Gastrocnemius medialis (tissue), 4 donors: Measurements from ENCODE around the gene CLSTN1.

Source experiments
- POLR2A ChIP-seq, 2 donors: fragments of 450-650 bp; IDR thresholded peaks; one replicate each; pipeline ENCODE4 v1.6.1; 2017; ENCODE audit warnings: antibody characterized with exemption in 2 of 2, mild to moderate bottlenecking in 2 of 2, moderate library complexity in 2 of 2
- TF ChIP-seq, protein P1 (sequence below), 5 experiments: fragments of 450-650 bp in 3 of 5; fragments of 200-600 bp in 2 of 5; sonication (generic) in 2 of 5; IDR thresholded peaks in 4 of 5; conservative IDR thresholded peaks in 1 of 5; 1 replicate in 4 of 5; 2 replicates in 1 of 5; pipeline ENCODE4 v1.5.1; 2016 to 2019; ENCODE audit warnings: antibody characterized with exemption in 5 of 5, mild to moderate bottlenecking in 3 of 5, moderate library complexity in 3 of 5

DNA sequence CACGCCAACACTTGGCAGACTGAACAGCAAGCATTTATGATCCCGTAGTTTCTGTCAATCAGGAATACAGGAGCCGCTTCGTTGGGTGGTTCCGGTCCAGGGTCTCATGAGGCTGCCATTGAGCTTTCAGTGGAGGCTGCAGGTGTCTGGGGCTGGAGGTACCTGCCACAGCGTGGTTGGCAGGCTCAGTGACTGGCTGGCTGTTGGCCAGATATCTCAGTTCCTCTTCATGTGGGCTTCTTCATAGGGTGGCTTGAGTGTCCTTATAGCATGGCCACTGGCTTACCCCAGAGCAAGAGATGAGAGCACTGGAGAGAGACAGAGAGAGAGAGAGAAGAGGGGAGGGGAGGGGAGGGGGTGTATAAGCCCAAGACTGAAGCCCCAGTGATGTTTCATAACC is 142.9 kb downstream of the CLSTN1 start:
- TF ChIP-seq, protein P1, sequence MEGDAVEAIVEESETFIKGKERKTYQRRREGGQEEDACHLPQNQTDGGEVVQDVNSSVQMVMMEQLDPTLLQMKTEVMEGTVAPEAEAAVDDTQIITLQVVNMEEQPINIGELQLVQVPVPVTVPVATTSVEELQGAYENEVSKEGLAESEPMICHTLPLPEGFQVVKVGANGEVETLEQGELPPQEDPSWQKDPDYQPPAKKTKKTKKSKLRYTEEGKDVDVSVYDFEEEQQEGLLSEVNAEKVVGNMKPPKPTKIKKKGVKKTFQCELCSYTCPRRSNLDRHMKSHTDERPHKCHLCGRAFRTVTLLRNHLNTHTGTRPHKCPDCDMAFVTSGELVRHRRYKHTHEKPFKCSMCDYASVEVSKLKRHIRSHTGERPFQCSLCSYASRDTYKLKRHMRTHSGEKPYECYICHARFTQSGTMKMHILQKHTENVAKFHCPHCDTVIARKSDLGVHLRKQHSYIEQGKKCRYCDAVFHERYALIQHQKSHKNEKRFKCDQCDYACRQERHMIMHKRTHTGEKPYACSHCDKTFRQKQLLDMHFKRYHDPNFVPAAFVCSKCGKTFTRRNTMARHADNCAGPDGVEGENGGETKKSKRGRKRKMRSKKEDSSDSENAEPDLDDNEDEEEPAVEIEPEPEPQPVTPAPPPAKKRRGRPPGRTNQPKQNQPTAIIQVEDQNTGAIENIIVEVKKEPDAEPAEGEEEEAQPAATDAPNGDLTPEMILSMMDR (IDR thresholded peaks at IDR 0.05 in 4 of 5, conservative IDR thresholded peaks at IDR 0.05 in 1 of 5): no peak
- TF ChIP-seq POLR2A (IDR thresholded peaks at IDR 0.05): no peak
